Skeletal muscle tissue (tissue), 4 donors: Measurements from ENCODE around the gene ANGPTL1. TPM values are rescaled to one million over a fixed set of nuclear protein-coding genes. Genes with fewer than 3 reads are reported as not detected.

Source experiments
- H3K27ac ChIP-seq: one replicate; pipeline ENCODE4 v1.7.0; 2013; ENCODE audit warnings: mild to moderate bottlenecking, low read depth, low read length, inconsistent platforms
- H3K27me3 ChIP-seq, 3 donors: one replicate each; pipeline ENCODE4 v1.7.0; 2013; ENCODE audit warnings: low read length in 3 of 3; ENCODE audit not compliant: control insufficient read depth in 3 of 3, insufficient read depth in 3 of 3
- H3K36me3 ChIP-seq, 3 donors: one replicate each; pipeline ENCODE4 v1.7.0; 2013; ENCODE audit warnings: low read length in 3 of 3; ENCODE audit not compliant: control insufficient read depth in 3 of 3, insufficient read depth in 3 of 3
- H3K4me1 ChIP-seq, 3 donors: one replicate each; pipeline ENCODE4 v1.7.0; 2013; ENCODE audit warnings: low read length in 3 of 3, mild to moderate bottlenecking in 3 of 3; ENCODE audit not compliant: control insufficient read depth in 3 of 3, insufficient read depth in 3 of 3
- H3K4me3 ChIP-seq, 3 donors: one replicate each; pipeline ENCODE4 v1.7.0; 2013; ENCODE audit warnings: low read length in 3 of 3
- H3K9ac ChIP-seq, 3 donors: one replicate each; pipeline ENCODE4 v1.7.0; 2013; ENCODE audit warnings: low read length in 3 of 3, mild to moderate bottlenecking in 3 of 3, moderate library complexity in 2 of 3, low read depth in 1 of 3
- H3K9me3 ChIP-seq, 3 donors: one replicate each; pipeline ENCODE4 v1.7.0; 2013; ENCODE audit warnings: low read length in 3 of 3; ENCODE audit not compliant: control insufficient read depth in 3 of 3
- total RNA-seq: library from RNA; depleted of rRNA; stranded (reverse); fragments of >200 nt; gene quantifications from one replicate; pipeline ENCODE4 v1.2.3, GENCODE V29; 2014
- donor health status: Osteomylitis.

The ANGPTL1 gene
- total RNA-seq, 1 donor from 2014 or later: 47.5 TPM

DNA sequence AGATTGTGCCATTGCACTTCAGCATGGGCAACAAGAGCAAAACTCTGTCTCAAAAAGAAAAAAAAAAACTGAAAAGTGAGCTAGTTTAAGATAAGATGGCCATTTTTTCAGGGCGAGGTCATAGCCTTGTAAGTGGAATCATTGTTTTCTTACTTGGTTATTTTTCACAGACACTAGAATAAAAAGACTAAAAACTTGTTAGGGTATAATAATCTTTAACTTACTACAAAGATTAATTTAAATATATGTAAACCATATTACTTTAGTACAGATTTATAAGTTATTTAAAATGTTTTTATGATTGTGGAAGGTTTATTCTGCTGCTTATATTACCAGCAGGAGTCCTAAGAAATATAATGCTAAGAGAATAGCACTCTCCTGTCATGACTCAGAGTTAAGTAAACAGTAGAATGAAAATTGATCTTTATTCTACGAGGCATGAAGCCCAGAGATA is 23.5 kb downstream of the ANGPTL1 start:
- Histone ChIP-seq H3K9ac (no peak overlapping the region), H3K27me3 (no peaks in the 10 kb centered on the region), H3K4me1 (no peaks in the 10 kb centered on the region), H3K27ac (no peak overlapping the region), H3K9me3 (no peaks in the 10 kb centered on the region), H3K36me3 (no peaks in the 10 kb centered on the region), H3K4me3 (no peak overlapping the region)

DNA sequence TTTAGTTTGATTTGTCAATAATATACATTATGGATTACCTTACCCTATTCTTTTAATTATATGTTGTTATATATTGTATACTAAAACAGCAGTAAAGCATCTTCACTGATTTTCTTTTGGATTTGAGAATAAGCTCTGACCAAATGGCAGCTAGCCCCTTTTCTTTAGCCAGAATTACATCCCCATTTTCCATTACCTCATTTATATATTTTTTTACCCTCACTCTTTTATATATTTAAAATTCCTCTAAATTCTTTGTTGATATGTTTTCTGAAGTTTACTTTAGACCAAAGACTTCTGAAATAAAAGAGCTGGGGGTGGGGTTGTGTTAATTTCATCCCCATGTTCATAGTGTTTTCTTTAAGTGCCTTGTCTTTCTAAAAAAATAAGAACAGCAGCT is 24.6 kb downstream of the ANGPTL1 start:
- Histone ChIP-seq H3K36me3 (no peaks in the 10 kb centered on the region), H3K27me3 (no peaks in the 10 kb centered on the region), H3K4me3 (no peak overlapping the region), H3K9me3 (no peaks in the 10 kb centered on the region), H3K27ac (no peak overlapping the region), H3K9ac (no peak overlapping the region), H3K4me1 (no peaks in the 10 kb centered on the region)

GRCh38 chr1:178844436-178844835 is 26.4 kb downstream of the ANGPTL1 start:
- no peak overlapping the region for H3K4me3 ChIP-seq
- no peaks in the 10 kb centered on the region for H3K36me3 ChIP-seq
- H3K4me1 ChIP-seq: no peaks in the 10 kb centered on the region
- H3K27ac ChIP-seq: no peak overlapping the region
- no peaks in the 10 kb centered on the region for H3K9me3 ChIP-seq
- H3K27me3 ChIP-seq: no peaks in the 10 kb centered on the region
- no peak overlapping the region for H3K9ac ChIP-seq

DNA sequence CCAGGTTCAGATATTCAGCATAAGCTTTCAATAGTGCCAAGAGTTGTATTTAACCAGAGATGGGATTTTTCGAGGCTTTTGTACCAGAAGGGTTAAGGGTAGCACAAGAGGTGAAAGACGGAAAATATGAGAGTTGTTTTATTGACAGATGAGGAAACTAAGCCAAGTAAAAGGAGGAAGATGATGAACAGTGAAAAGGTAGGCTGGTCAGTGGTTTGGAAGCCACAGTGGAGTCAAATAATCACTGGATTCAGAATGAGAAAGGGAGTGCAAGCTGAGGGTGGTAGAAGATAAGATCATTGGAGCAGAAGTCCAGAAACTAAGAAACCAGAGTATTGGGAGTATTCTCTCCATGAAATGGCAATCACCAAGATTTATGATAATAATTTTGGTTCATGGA is 45.7 kb downstream of the ANGPTL1 start:
- Histone ChIP-seq H3K27ac (no peak overlapping the region), H3K4me3 (no peak overlapping the region), H3K4me1 (no peaks in the 10 kb centered on the region), H3K9me3 (no peaks in the 10 kb centered on the region), H3K9ac (no peak overlapping the region), H3K36me3 (no peaks in the 10 kb centered on the region), H3K27me3 (no peaks in the 10 kb centered on the region)

- no peaks in the 10 kb centered on the region for H3K4me1 ChIP-seq
- H3K36me3 ChIP-seq: no peaks in the 10 kb centered on the region
- H3K9me3 ChIP-seq: no peaks in the 10 kb centered on the region
- no peaks in the 10 kb centered on the region for H3K27me3 ChIP-seq
- no peak overlapping the region for H3K27ac ChIP-seq
- H3K4me3 ChIP-seq: no peak overlapping the region
- no peak overlapping the region for H3K9ac ChIP-seq
Observed at GRCh38 chr1:178821134-178821866, 49.6 kb downstream of the ANGPTL1 start.

DNA sequence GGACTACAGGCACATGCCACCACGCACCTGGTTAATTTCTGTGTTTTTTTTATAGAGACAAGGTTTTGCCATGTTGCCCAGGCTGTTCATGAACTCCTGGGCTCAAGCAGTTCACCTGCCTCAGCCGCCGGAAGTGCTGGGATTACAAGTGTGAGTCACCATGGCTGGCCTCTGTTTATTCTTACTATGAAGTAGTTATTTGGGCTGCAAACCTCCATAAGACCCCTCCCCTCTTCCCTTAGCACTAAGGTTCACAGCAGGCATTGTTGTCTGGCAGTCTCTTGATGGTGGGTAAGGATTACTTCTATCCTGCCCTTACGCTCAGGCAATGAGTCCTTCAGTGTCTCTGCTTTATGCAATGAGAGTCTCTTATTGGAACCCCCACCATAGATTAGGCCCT is 51.8 kb downstream of the ANGPTL1 start:
- Histone ChIP-seq H3K36me3 (no peaks in the 10 kb centered on the region), H3K9me3 (no peaks in the 10 kb centered on the region), H3K27ac (no peak overlapping the region), H3K27me3 (no peaks in the 10 kb centered on the region), H3K4me1 (no peaks in the 10 kb centered on the region), H3K9ac (no peak overlapping the region), H3K4me3 (peak overlapping the region in 1 of 3 donors; percentile 17)

DNA sequence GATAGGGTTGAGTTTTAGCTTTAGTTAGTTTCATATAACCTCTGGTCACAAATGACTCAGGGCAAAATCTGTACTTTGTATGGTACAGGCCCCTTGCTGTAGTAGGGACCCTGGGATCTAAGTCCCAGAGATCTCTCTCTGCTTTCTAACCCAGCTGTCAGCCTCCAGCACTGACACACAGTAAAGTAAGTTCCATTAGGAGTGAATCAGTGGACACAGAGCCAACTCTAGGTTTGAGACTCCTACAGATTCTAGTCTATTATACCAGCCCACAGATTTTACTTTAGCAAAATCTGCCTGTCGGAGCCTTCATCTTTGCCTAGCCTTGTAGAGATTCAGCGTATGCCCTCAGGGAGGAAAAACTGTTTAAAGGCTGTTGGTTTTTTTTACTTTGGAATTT is 52.5 kb downstream of the ANGPTL1 start:
- Histone ChIP-seq H3K27ac (no peak overlapping the region), H3K36me3 (no peaks in the 10 kb centered on the region), H3K9ac (no peak overlapping the region), H3K4me3 (no peak overlapping the region), H3K9me3 (no peaks in the 10 kb centered on the region), H3K27me3 (no peaks in the 10 kb centered on the region), H3K4me1 (no peaks in the 10 kb centered on the region)

DNA sequence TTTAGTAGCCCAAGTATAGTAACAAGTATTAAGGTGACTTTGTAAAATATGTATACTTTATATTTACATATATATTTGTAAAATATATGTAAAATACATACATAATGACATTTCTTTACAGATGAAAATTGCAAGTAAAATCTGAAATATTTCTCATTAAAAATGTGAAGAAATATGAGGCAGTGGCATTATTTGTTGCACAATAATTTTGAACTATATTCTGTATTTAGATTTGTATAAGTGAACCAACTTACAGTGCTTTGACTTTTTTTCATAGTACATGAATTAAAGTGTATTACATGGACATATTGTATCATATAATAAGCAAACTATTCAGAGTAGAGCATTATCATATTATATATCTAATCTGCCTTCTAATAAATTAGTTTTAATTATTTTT is 60.3 kb downstream of the ANGPTL1 start:
- Histone ChIP-seq H3K4me3 (no peak overlapping the region), H3K9ac (no peak overlapping the region), H3K27ac (no peak overlapping the region), H3K27me3 (no peaks in the 10 kb centered on the region), H3K4me1 (no peaks in the 10 kb centered on the region), H3K36me3 (peaks cover 0 to 4% (median 0%) of the 10 kb centered on the region in 3 donors), H3K9me3 (no peaks in the 10 kb centered on the region)

DNA sequence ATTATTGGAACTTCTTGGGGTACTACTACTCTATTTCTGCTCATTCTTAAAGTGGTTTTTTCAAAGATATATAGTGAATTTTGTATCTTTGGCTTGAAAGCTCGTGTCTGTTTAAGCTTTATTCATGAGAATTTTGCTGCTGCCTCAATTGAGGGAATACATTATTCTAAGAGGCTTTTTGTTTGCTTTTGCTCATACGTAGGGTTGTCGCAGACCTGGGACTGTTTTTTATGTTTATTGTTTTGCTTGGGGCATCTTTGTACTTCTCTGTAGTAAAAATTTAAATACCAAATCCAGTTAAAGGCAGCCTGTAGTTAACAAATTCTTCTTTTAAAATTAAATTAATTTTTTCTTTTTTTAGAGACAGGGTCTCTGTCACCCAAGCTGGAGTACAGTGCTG is 62.3 kb downstream of the ANGPTL1 start:
- H3K4me3 ChIP-seq: no peak overlapping the region
- H3K9ac ChIP-seq: no peak overlapping the region
- no peaks in the 10 kb centered on the region for H3K27me3 ChIP-seq
- no peak overlapping the region for H3K27ac ChIP-seq
- H3K36me3 ChIP-seq: peaks cover 0 to 4% (median 0%) of the 10 kb centered on the region in 3 donors
- H3K9me3 ChIP-seq: no peaks in the 10 kb centered on the region
- no peaks in the 10 kb centered on the region for H3K4me1 ChIP-seq

DNA sequence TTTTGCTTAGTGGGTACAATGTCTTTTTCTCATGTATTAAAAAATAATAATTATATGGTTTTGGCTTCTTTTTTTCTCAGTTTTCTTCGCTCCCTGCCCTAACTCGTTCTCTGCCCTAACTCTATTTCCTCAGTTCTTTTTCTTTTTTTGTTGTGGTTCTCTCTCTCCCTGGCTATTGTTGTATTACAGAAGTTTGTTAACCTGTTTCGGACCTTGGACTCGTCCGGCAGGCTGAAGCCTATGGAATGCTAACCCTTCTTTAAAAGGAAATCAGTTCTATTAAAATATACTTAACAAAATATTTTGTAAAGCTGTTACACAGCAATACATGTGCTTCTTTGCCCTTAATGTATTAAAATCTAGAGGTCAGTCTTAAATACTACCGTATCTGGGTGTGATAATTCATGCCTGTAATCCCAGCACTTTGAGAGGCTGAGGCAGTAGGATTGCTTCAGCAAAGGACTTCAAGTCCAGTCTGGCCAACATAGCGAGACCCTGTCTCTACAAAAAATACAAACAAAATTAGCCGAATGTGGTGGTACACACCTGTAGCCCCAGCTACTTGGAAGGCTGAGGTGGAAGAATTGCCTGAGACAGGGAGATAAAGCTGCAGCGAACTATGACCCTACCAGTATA is 64.1 kb downstream of the ANGPTL1 start:
- H3K9me3 ChIP-seq: no peaks in the 10 kb centered on the region
- H3K27ac ChIP-seq: no peak overlapping the region
- no peak overlapping the region for H3K9ac ChIP-seq
- peaks cover 0 to 4% (median 0%) of the 10 kb centered on the region in 3 donors for H3K36me3 ChIP-seq
- H3K27me3 ChIP-seq: no peaks in the 10 kb centered on the region
- H3K4me3 ChIP-seq: no peak overlapping the region
- H3K4me1 ChIP-seq: no peaks in the 10 kb centered on the region
